IPS-15b (cell line): ENCODE results near the gene PKP3.
"Not testable (repeated sequence)": the region's sequence is repeated elsewhere in the genome, so short reads cannot be mapped to it uniquely, and the experiment has no call there.

ENCODE experiments used
- H3K27me3 ChIP-seq: one replicate; pipeline ENCODE4 v1.6.1; 2013; ENCODE audit warnings: low read length; ENCODE audit not compliant: control insufficient read depth, insufficient read depth
- H3K36me3 ChIP-seq: one replicate; pipeline ENCODE4 v1.6.1; 2013; ENCODE audit warnings: low read length; ENCODE audit not compliant: control insufficient read depth, insufficient read depth
- H3K4me1 ChIP-seq: one replicate; pipeline ENCODE4 v1.6.1; 2013; ENCODE audit warnings: mild to moderate bottlenecking, low read length; ENCODE audit not compliant: control insufficient read depth, insufficient read depth
- H3K4me3 ChIP-seq: one replicate; pipeline ENCODE4 v1.5.1; 2013; ENCODE audit warnings: low read depth, low read length
- H3K9ac ChIP-seq: one replicate; pipeline ENCODE4 v1.6.1; 2013; ENCODE audit warnings: low read depth, mild to moderate bottlenecking, low read length
- H3K9me3 ChIP-seq: one replicate; pipeline ENCODE4 v1.6.1; 2013; ENCODE audit warnings: mild to moderate bottlenecking, low read length; ENCODE audit not compliant: control insufficient read depth, insufficient read depth

The PKP3 gene

GRCh38 chr11:405323-405953, 11.4 kb downstream of the PKP3 start:
- H3K4me1 ChIP-seq = no peaks in the 10 kb centered on the region
- H3K9me3 ChIP-seq = no peaks in the 10 kb centered on the region
- H3K4me3 ChIP-seq = no peak overlapping the region
- no peak overlapping the region for H3K9ac ChIP-seq
- H3K27me3 ChIP-seq = no peaks in the 10 kb centered on the region
- peaks cover 19% of the 10 kb centered on the region for H3K36me3 ChIP-seq

GRCh38 chr11:405954-406795, 12.2 kb downstream of the PKP3 start:
- H3K36me3 ChIP-seq = peaks cover 19% of the 10 kb centered on the region
- H3K9ac ChIP-seq = no peak overlapping the region
- no peaks in the 10 kb centered on the region for H3K9me3 ChIP-seq
- H3K27me3 ChIP-seq = no peaks in the 10 kb centered on the region
- H3K4me3 ChIP-seq = peak overlapping the region; percentile 41
- no peaks in the 10 kb centered on the region for H3K4me1 ChIP-seq

GRCh38 chr11:406796-407650, 13.0 kb downstream of the PKP3 start:
- Histone ChIP-seq H3K4me1 (no peaks in the 10 kb centered on the region), H3K36me3 (peaks cover 19% of the 10 kb centered on the region), H3K9ac (no peak overlapping the region), H3K27me3 (no peaks in the 10 kb centered on the region), H3K4me3 (peak overlapping the region; percentile 41), H3K9me3 (no peaks in the 10 kb centered on the region)

- Histone ChIP-seq H3K9me3 (no peaks in the 10 kb centered on the region), H3K27me3 (no peaks in the 10 kb centered on the region), H3K36me3 (peaks cover 19% of the 10 kb centered on the region), H3K4me3 (peak overlapping the region; percentile 19), H3K9ac (no peak overlapping the region), H3K4me1 (no peaks in the 10 kb centered on the region)
Measured at GRCh38 chr11:407651-408123, 13.7 kb downstream of the PKP3 start.

GRCh38 chr11:408154-409007, 14.4 kb downstream of the PKP3 start:
- no peaks in the 10 kb centered on the region for H3K27me3 ChIP-seq
- no peaks in the 10 kb centered on the region for H3K4me1 ChIP-seq
- H3K9ac ChIP-seq = no peak overlapping the region
- peaks cover 18% of the 10 kb centered on the region for H3K36me3 ChIP-seq
- no peak overlapping the region for H3K4me3 ChIP-seq
- H3K9me3 ChIP-seq = no peaks in the 10 kb centered on the region

GRCh38 chr11:409008-409599, 15.1 kb downstream of the PKP3 start:
- Histone ChIP-seq H3K27me3 (no peaks in the 10 kb centered on the region), H3K36me3 (peaks cover 11% of the 10 kb centered on the region), H3K4me3 (no peak overlapping the region), H3K9me3 (no peaks in the 10 kb centered on the region), H3K4me1 (no peaks in the 10 kb centered on the region), H3K9ac (no peak overlapping the region)

GRCh38 chr11:409600-410483, 15.8 kb downstream of the PKP3 start:
- no peaks in the 10 kb centered on the region for H3K9me3 ChIP-seq
- H3K36me3 ChIP-seq = peaks cover 11% of the 10 kb centered on the region
- H3K4me1 ChIP-seq = no peaks in the 10 kb centered on the region
- H3K27me3 ChIP-seq = no peaks in the 10 kb centered on the region
- no peak overlapping the region for H3K4me3 ChIP-seq
- no peak overlapping the region for H3K9ac ChIP-seq

GRCh38 chr11:410711-411110, 16.7 kb downstream of the PKP3 start:
- not testable (repeated sequence) for H3K9me3 ChIP-seq, H3K9ac ChIP-seq, H3K27me3 ChIP-seq

GRCh38 chr11:411520-411919, 17.5 kb downstream of the PKP3 start:
- H3K4me1 ChIP-seq, H3K27me3 ChIP-seq, H3K9ac ChIP-seq, H3K4me3 ChIP-seq, H3K9me3 ChIP-seq, H3K36me3 ChIP-seq: not testable (repeated sequence)

More at GRCh38 chr11:410711-411110, 16.7 kb downstream of the PKP3 start:
- not testable (repeated sequence) for H3K4me1 ChIP-seq, H3K36me3 ChIP-seq, H3K4me3 ChIP-seq

- H3K9ac ChIP-seq = no peak overlapping the region
- H3K4me3 ChIP-seq = no peak overlapping the region
- no peaks in the 10 kb centered on the region for H3K9me3 ChIP-seq
- H3K4me1 ChIP-seq = no peaks in the 10 kb centered on the region
- H3K36me3 ChIP-seq = peaks cover 3% of the 10 kb centered on the region
- H3K27me3 ChIP-seq = no peaks in the 10 kb centered on the region
Measured at GRCh38 chr11:412641-413119, 18.7 kb downstream of the PKP3 start.
